ENCODE results near the gene MIER3.

The MIER3 gene

DNA sequence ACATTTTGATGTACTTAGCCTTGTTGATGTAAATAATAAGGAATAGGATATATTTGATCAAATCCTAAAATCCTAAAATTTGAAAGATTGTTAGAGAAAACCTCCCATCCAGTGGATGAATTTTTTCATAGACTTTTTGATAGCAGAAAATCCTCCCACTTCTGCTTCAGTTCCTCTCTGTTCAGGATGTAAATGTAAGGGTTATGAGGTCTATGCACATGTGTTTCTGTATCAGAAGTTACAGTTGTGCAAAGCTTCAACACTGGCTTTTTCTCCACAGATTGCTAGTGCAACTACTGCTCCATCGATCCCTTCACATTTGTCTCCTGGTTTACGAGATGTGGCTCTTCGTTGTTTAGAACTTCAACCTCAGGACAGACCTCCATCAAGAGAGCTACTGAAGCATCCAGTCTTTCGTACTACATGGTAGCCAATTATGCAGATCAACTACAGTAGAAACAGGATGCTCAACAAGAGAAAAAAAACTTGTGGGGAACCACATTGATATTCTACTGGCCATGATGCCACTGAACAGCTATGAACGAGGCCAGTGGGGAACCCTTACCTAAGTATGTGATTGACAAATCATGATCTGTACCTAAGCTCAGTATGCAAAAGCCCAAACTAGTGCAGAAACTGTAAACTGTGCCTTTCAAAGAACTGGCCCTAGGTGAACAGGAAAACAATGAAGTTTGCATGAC, 58.5 kb downstream of the MIER3 start:
- no peak for DNase-seq

- DNase-seq, result no peak
Observed at GRCh38 chr5:56881571-56881970, 70.4 kb downstream of the MIER3 start.

- DNase-seq, result peak; percentile 72
Observed at GRCh38 chr5:56876327-56876726, 75.6 kb downstream of the MIER3 start.

- DNase-seq, result peak; percentile 17
Observed at GRCh38 chr5:56873056-56873455, 78.9 kb downstream of the MIER3 start.

- peak; percentile 71 for DNase-seq
Observed at GRCh38 chr5:56871777-56872176, 80.1 kb downstream of the MIER3 start.
